Endothelial cell of umbilical vein (primary cell): ENCODE results near the gene DNAJC6.

Experiments used
- EZH2 ChIP-seq: IDR thresholded peaks from 2 replicates; pipeline ENCODE4 v1.6.1; 2012; ENCODE audit warnings: borderline replicate concordance, low read depth, mild to moderate bottlenecking, moderate library complexity, low read length, inconsistent platforms; ENCODE audit not compliant: severe bottlenecking
- FOS ChIP-seq: IDR thresholded peaks from 2 replicates; pipeline ENCODE4 v1.6.1; 2011; ENCODE audit warnings: mild to moderate bottlenecking, low read length, moderate library complexity, borderline replicate concordance; ENCODE audit not compliant: insufficient read depth
- GATA2 ChIP-seq: IDR thresholded peaks from 2 replicates; pipeline ENCODE4 v1.7.0; 2011; ENCODE audit warnings: low read depth, mild to moderate bottlenecking, moderate library complexity, mixed read lengths, low read length; ENCODE audit not compliant: insufficient read length, insufficient read depth
- JUN ChIP-seq: IDR thresholded peaks from 2 replicates; pipeline ENCODE4 v1.6.1; 2011; ENCODE audit warnings: borderline replicate concordance, low read depth; ENCODE audit not compliant: insufficient read length, insufficient read depth
- MYC ChIP-seq: IDR thresholded peaks from one replicate; pipeline ENCODE4 v1.6.1; 2011; ENCODE audit warnings: mild to moderate bottlenecking, low read depth, low read length
- POLR2A ChIP-seq: IDR thresholded peaks from 2 replicates; pipeline ENCODE4 v1.6.1; 2012; ENCODE audit warnings: low read depth, mild to moderate bottlenecking, control low read depth, low read length
- POLR2AphosphoS5 ChIP-seq: IDR thresholded peaks from 2 replicates; pipeline ENCODE4 v1.6.1; 2012; ENCODE audit warnings: low read depth, mild to moderate bottlenecking, control low read depth, low read length, moderate library complexity; ENCODE audit not compliant: insufficient read depth
- TF ChIP-seq, protein P1 (sequence below), 2 donors: IDR thresholded peaks; 1 replicate in 1 of 2; 2 replicates in 1 of 2; pipeline ENCODE4 v1.5.1; 2011; ENCODE audit warnings: low read length in 2 of 2, mild to moderate bottlenecking in 2 of 2, moderate library complexity in 2 of 2, control low read depth in 1 of 2, inconsistent platforms in 1 of 2, low read depth in 1 of 2; ENCODE audit not compliant: insufficient read depth in 1 of 2; ENCODE audit errors: extremely low read depth in 1 of 2
- TF ChIP-seq, protein P2 (sequence below): IDR thresholded peaks from 2 replicates; pipeline ENCODE4 v1.6.1; 2011; ENCODE audit not compliant: insufficient read depth, insufficient read length

DNA sequence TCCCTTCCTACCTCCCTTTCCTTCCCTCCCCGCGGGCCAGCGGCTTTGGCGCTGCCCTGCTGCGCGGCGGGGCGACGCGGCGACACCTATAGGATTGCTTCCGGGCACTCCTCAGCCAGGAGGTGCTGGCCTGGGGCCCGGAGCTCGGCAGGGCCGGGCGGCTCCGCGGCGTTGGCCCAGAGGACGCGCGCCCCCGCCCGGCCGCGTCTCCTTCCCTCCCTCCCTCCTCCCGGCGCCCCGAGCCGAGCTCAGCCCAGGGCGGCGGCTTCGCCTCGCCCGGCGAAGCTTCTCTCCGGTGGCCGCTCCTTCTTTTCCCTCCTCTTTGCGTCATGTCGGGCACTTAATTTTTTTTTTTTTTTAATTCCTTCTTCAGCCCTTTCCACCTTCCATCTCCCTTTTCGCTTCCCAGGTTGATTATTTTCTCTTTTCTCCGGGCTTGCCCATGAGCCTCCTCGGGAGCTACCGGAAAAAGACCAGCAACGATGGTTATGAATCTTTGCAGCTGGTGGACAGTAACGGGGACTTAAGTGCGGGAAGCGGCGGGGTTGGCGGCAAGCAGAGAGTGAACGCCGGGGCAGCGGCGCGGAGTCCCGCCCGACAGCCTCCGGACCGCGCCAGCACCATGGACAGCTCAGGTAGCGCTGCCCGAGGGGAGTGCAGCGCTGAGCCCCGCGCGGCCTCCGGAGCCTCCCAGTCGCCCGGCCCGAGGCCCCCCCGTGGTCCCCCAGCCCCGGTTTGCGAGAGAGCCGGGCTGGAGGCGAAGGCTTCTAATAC is at the start of gene DNAJC6:
- TF ChIP-seq, protein P1, sequence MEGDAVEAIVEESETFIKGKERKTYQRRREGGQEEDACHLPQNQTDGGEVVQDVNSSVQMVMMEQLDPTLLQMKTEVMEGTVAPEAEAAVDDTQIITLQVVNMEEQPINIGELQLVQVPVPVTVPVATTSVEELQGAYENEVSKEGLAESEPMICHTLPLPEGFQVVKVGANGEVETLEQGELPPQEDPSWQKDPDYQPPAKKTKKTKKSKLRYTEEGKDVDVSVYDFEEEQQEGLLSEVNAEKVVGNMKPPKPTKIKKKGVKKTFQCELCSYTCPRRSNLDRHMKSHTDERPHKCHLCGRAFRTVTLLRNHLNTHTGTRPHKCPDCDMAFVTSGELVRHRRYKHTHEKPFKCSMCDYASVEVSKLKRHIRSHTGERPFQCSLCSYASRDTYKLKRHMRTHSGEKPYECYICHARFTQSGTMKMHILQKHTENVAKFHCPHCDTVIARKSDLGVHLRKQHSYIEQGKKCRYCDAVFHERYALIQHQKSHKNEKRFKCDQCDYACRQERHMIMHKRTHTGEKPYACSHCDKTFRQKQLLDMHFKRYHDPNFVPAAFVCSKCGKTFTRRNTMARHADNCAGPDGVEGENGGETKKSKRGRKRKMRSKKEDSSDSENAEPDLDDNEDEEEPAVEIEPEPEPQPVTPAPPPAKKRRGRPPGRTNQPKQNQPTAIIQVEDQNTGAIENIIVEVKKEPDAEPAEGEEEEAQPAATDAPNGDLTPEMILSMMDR (IDR thresholded peaks at IDR 0.05; ENCODE audit: extremely low read depth in 1 of 2, insufficient read depth in 1 of 2, low read depth in 1 of 2, low read length in 2 of 2): no peak
- no peak for TF ChIP-seq JUN
- TF ChIP-seq, protein P2, sequence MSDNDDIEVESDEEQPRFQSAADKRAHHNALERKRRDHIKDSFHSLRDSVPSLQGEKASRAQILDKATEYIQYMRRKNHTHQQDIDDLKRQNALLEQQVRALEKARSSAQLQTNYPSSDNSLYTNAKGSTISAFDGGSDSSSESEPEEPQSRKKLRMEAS: no peak
- TF ChIP-seq EZH2: peak; percentile 53
- no peak for TF ChIP-seq POLR2A
- peak; percentile 19 for TF ChIP-seq POLR2AphosphoS5
- no peak for TF ChIP-seq FOS
- no peak for TF ChIP-seq GATA2
- TF ChIP-seq MYC: no peak
